GM10266 (cell line): Measurements from ENCODE around the gene MYBPC1.
"Not testable (repeated sequence)": the region's sequence is repeated elsewhere in the genome, so short reads cannot be mapped to it uniquely, and the experiment has no call there.

Source experiments
- DNase-seq: peaks from one replicate; pipeline ENCODE4 v3.0.0; 2012; ENCODE audit errors: extremely low spot score
- CTCF ChIP-seq: IDR thresholded peaks from 2 replicates; pipeline ENCODE4 v1.5.1; 2012; ENCODE audit warnings: mild to moderate bottlenecking, low read depth; ENCODE audit not compliant: control insufficient read depth, insufficient read depth; ENCODE audit errors: missing control alignments

Gene MYBPC1

GRCh38 chr12:101733166-101733565 lies 138.4 kb downstream of the MYBPC1 start:
- no peak for DNase-seq
- TF ChIP-seq CTCF = no peak

GRCh38 chr12:101734482-101734881 lies 139.7 kb downstream of the MYBPC1 start:
- not testable (repeated sequence) for DNase-seq
